Lung (tissue), 12 donors: ENCODE data around the gene EIF3K. TPM values are rescaled to one million over a fixed set of nuclear protein-coding genes. Genes with fewer than 3 reads are reported as not detected.

Experiments
- ATAC-seq: fragments of 200-7000 bp; cut with Tn5 transposase; one replicate; pipeline ENCODE4 v1.9.1; 2020; ENCODE audit warnings: moderate number of reproducible peaks; ENCODE audit not compliant: insufficient read depth, low FRiP score
- DNase-seq, 3 donors: peaks; one replicate each; pipeline ENCODE4 v3.0.0-alpha.2; 2013 to 2017
- H3K27ac ChIP-seq, 2 donors: one replicate each; pipeline ENCODE4 v1.5.1; 2013; ENCODE audit warnings: mild to moderate bottlenecking in 2 of 2, moderate library complexity in 2 of 2, control low read depth in 1 of 2, inconsistent platforms in 1 of 2, low read depth in 1 of 2, low read length in 1 of 2
- H3K27me3 ChIP-seq, 3 donors: one replicate each; pipeline ENCODE4 v1.5.1; 2013; ENCODE audit warnings: low read length in 2 of 3; ENCODE audit not compliant: control insufficient read depth in 3 of 3, insufficient read depth in 3 of 3
- H3K36me3 ChIP-seq, 4 donors: one replicate each; pipeline ENCODE4 v1.5.1; 2013; ENCODE audit warnings: low read length in 4 of 4, mild to moderate bottlenecking in 1 of 4, moderate library complexity in 1 of 4; ENCODE audit not compliant: control insufficient read depth in 4 of 4, insufficient read depth in 4 of 4
- H3K4me1 ChIP-seq, 5 donors: one replicate each; pipeline ENCODE4 v1.5.1; 2013; ENCODE audit warnings: low read length in 5 of 5, mild to moderate bottlenecking in 2 of 5, moderate library complexity in 1 of 5; ENCODE audit not compliant: control insufficient read depth in 5 of 5, insufficient read depth in 5 of 5
- H3K4me3 ChIP-seq: one replicate; pipeline ENCODE4 v1.5.1; 2013; ENCODE audit warnings: mild to moderate bottlenecking, control low read depth, moderate library complexity
- H3K9ac ChIP-seq, 2 donors: one replicate each; pipeline ENCODE4 v1.5.1; 2013; ENCODE audit warnings: low read length in 2 of 2, control low read depth in 1 of 2; ENCODE audit not compliant: insufficient read depth in 1 of 2
- H3K9me3 ChIP-seq, 4 donors: one replicate each; pipeline ENCODE4 v1.5.1; 2013; ENCODE audit warnings: low read length in 3 of 4, mild to moderate bottlenecking in 1 of 4, moderate library complexity in 1 of 4; ENCODE audit not compliant: control insufficient read depth in 4 of 4, insufficient read depth in 3 of 4
- WGBS, 2 donors: extraction: QIAGEN DNeasy Blood & Tissue Kit; methylation state at CpG; one replicate each; pipeline ENCODE4 v1.1.7; 2013; 5-methylcytosine and 5-hydroxymethylcytosine counted together
- polyA plus RNA-seq, 2 donors: library from polyadenylated mRNA; stranded (reverse); fragments of 200-250 nt; gene quantifications; one replicate each; pipeline ENCODE4 v1.2.1, GENCODE V29; 2013
- total RNA-seq, 2 donors: library from RNA; depleted of rRNA in 1 of 2; stranded (reverse); fragments of >200 nt in 1 of 2; gene quantifications; one replicate each; pipeline ENCODE4 v1.2.1, GENCODE V29; 2014 to 2021
- TF ChIP-seq, protein P1 (sequence below): IDR thresholded peaks from 2 replicates; pipeline ENCODE4 v1.5.1; 2012; ENCODE audit warnings: mild to moderate bottlenecking; ENCODE audit errors: control extremely low read depth, extremely low read depth
- donor health status: control.
- donor health status: control.
- donor health status: Bipolar disorder and iron deficiency.
- donor health status: healthy.
- donor health status: DM: yes; HTN: yes; CAD: no.

The EIF3K gene
- total and polyA plus RNA-seq, 4 donors = 142 to 344 (median 255) TPM

DNA sequence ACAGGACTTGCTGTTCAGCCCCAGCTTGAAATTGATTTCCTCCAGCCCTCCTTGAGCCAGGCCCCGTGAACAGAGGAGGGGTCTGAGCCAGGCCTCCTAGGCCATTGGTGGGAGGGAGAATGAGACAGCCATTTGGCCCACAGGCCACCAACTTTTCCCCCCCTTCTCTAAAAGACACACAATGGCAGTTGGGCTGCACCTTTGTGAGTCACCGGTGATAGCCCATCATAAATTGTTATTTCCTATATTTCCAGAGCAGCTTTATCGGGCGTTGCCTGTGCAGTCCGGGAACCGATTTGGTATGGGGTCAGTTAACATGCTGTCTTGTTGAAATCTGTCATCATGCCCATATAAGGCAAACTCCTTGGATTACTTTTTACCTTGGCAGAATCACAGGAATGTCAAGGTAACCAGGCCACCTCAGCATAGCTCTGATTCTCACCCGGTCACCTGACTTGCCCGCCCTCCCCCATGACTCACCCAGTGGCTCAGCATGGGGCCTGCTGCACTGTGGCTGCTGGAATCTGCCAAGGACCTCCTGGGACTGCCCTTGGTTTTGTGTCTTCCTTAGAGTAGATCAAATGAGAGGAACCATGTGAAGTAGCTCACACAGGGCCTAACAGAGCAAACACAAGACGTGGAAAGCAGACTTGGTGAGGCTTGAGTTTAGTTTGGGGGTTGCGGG, 64.5 kb downstream of the EIF3K start:
- peak; percentile 74 for ATAC-seq
- Histone ChIP-seq H3K27me3 (no peaks in the 10 kb centered on the region), H3K36me3 (peaks cover 0 to 10% (median 2%) of the 10 kb centered on the region in 4 donors), H3K4me3 (no peak overlapping the region), H3K4me1 (peaks cover 4 to 58% (median 22%) of the 10 kb centered on the region in 5 donors), H3K9me3 (no peaks in the 10 kb centered on the region), H3K9ac (peak overlapping the region; percentile 4 to 53), H3K27ac (peak overlapping the region; percentile 95 to 98)
- TF ChIP-seq, protein P1, sequence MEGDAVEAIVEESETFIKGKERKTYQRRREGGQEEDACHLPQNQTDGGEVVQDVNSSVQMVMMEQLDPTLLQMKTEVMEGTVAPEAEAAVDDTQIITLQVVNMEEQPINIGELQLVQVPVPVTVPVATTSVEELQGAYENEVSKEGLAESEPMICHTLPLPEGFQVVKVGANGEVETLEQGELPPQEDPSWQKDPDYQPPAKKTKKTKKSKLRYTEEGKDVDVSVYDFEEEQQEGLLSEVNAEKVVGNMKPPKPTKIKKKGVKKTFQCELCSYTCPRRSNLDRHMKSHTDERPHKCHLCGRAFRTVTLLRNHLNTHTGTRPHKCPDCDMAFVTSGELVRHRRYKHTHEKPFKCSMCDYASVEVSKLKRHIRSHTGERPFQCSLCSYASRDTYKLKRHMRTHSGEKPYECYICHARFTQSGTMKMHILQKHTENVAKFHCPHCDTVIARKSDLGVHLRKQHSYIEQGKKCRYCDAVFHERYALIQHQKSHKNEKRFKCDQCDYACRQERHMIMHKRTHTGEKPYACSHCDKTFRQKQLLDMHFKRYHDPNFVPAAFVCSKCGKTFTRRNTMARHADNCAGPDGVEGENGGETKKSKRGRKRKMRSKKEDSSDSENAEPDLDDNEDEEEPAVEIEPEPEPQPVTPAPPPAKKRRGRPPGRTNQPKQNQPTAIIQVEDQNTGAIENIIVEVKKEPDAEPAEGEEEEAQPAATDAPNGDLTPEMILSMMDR = no peak
- DNase-seq = peak; percentile 72 to 87 (median 74)
- 26 to 27% methylated on average over 10 of the region's 10 CpGs for WGBS, 2 donors

DNA sequence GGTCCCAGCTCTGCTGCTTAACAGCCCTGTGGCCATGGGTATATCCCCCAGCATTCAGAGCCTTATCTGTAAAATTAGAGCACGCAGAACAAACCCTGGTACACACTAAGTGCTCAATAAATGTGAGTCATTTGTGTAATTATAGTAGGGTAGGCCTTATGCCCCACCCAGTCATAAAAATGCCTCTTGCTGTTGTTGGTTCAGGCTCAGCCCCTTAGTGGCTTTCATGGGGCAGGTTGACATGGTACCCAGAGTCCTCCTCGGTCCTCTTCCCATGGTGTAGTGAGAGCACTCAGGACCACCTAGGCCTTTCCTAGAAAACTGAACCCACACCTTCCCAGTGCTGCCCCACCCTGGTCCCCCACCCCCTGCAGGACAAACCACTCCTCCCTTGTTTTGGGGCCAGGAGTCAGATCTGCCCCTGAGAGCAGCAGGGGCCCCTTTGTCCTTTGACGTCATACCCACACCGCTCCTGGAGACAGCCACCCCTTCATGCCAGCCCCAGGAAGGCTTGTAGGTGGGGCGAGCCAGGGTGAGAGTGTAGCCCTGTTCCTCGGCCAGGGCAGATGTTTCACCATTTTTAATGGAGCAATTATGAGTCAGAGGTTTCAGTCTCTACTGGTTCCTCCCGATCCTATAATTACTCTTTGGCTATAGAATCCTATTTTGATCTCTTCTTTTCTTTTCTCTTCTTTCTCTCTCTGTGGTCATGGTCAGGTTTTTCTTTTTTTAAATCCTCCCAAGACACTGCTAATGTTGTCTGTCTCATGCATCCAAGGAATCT, 65.3 kb downstream of the EIF3K start:
- DNase-seq = peak in 1 of 3 donors; percentile 49

DNA sequence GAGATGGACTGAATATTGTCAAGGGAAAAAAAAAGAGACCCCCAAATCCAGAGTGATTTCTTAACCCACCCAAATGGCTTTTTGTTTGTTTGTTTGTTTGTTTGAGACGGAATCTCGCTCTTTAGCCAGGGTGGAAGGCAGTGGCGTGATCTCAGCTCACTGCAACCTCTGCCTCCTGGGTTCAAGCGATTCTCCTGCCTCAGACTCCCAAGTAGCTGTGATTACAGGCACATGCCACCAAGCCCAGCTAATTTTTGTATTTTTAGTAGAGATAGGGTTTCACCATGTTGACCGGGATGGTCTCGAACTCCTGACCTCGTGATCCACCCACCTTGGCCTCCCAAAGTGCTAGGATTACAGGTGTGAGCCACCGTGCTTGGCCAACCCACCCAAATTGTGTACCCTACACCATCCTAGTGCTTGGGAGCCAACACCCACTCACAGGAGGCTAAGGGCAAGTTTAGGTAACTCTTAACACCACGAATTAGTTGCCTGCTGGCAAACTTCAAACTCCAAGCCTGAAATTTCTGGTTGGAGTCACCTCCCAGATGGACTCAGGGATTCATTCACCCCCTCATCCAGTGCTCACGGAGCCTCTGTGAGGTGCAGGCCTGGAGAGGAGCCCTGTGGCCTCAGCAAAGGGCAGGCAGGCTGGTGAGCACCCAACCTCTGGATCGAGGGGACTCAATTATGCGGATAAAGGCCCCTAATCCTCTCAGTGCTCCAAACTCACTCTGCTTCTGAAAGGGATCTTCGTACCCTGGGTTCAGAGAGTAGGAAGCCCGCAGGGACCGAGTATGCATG, 66.1 kb downstream of the EIF3K start:
- 81 to 88% methylated on average over 15 of the region's 15 CpGs for WGBS, 2 donors
- Histone ChIP-seq H3K4me3 (no peak overlapping the region), H3K4me1 (peaks cover 3 to 47% (median 22%) of the 10 kb centered on the region in 5 donors)

More for the DNA sequence above, 65.3 kb downstream of the EIF3K start:
- Histone ChIP-seq H3K36me3 (peaks cover 0 to 4% (median under 1%) of the 10 kb centered on the region in 4 donors), H3K4me3 (no peak overlapping the region), H3K9ac (peak overlapping the region; percentile 4 to 53), H3K9me3 (no peaks in the 10 kb centered on the region), H3K27ac (peak overlapping the region; percentile 95 to 98), H3K27me3 (no peaks in the 10 kb centered on the region), H3K4me1 (peaks cover 3 to 50% (median 22%) of the 10 kb centered on the region in 5 donors)
- WGBS, 2 donors = 30 to 34% methylated on average over 7 of the region's 7 CpGs
- ATAC-seq = peak; percentile 17
- TF ChIP-seq, protein P1 = no peak

More for the DNA sequence above, 66.1 kb downstream of the EIF3K start:
- TF ChIP-seq, protein P1 = no peak
- no peak for ATAC-seq
- no peaks in the 10 kb centered on the region for H3K9me3 ChIP-seq
- H3K9ac ChIP-seq = no peak overlapping the region
- H3K27ac ChIP-seq = peak overlapping the region; percentile 88 to 95
- DNase-seq = no peak
- peaks cover 0 to 4% (median 0%) of the 10 kb centered on the region in 4 donors for H3K36me3 ChIP-seq
- no peaks in the 10 kb centered on the region for H3K27me3 ChIP-seq
